AG09319 (cell line): ENCODE results near the gene PRR29.
"Not testable (repeated sequence)": the region's sequence is repeated elsewhere in the genome, so short reads cannot be mapped to it uniquely, and the experiment has no call there.

Source experiments
- DNase-seq: peaks from one replicate; pipeline ENCODE4 v3.0.0-alpha.2; 2010; ENCODE audit warnings: low read depth; ENCODE audit errors: extremely low read depth
- TF ChIP-seq, protein P1 (sequence below): IDR thresholded peaks from 2 replicates; pipeline ENCODE4 v1.5.1; 2011; ENCODE audit warnings: low read depth, mild to moderate bottlenecking, inconsistent platforms, low read length, moderate library complexity

PRR29 gene

DNA sequence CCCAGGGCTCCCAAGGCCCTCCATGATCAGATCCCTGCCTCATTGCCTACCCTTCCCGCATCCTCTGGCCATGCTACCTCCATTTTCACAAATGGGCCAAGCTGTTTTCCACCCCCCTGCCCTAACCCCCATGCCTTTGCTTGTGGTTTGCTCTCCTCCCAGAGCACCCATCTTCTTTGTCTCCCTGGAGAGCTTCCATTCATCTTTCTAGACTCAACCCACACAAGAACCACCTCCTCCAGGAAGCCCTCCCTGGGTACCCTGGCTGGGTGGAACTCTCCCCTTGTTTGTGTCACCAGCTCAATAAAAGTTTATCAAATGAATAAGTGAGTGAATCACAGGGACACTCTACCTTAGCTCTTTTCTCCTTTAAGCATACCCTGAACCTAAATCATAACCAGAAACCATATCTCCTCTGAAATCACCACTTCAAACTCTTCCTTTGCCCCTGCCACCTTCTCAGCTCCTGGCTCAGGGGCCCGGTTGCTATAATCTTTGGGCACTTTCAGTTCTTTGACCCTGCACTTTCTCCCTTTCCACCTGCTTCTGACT lies 22.5 kb upstream of the PRR29 start:
- DNase-seq = no peak
- TF ChIP-seq, protein P1, sequence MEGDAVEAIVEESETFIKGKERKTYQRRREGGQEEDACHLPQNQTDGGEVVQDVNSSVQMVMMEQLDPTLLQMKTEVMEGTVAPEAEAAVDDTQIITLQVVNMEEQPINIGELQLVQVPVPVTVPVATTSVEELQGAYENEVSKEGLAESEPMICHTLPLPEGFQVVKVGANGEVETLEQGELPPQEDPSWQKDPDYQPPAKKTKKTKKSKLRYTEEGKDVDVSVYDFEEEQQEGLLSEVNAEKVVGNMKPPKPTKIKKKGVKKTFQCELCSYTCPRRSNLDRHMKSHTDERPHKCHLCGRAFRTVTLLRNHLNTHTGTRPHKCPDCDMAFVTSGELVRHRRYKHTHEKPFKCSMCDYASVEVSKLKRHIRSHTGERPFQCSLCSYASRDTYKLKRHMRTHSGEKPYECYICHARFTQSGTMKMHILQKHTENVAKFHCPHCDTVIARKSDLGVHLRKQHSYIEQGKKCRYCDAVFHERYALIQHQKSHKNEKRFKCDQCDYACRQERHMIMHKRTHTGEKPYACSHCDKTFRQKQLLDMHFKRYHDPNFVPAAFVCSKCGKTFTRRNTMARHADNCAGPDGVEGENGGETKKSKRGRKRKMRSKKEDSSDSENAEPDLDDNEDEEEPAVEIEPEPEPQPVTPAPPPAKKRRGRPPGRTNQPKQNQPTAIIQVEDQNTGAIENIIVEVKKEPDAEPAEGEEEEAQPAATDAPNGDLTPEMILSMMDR = no peak

DNA sequence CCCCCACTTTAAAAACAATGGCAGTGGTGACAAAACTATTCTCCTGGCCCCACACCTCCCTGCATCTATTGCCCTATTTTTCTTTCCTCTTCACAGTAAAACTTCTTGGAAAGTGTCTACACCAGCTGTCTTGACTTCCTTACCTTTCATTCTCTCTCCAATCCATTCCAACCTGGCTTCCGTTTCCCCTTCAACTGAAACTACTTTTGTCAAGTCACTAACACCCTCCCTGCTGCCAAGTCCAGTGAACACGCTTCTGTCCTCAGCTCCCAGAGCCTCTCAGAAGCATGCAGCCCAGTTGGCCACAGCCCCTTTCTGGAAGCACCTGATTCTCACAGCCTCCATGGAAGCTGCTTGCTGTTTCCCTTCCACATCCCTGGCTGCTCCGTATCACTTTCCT lies 21.4 kb upstream of the PRR29 start:
- DNase-seq = no peak
- TF ChIP-seq, protein P1 = no peak

DNA sequence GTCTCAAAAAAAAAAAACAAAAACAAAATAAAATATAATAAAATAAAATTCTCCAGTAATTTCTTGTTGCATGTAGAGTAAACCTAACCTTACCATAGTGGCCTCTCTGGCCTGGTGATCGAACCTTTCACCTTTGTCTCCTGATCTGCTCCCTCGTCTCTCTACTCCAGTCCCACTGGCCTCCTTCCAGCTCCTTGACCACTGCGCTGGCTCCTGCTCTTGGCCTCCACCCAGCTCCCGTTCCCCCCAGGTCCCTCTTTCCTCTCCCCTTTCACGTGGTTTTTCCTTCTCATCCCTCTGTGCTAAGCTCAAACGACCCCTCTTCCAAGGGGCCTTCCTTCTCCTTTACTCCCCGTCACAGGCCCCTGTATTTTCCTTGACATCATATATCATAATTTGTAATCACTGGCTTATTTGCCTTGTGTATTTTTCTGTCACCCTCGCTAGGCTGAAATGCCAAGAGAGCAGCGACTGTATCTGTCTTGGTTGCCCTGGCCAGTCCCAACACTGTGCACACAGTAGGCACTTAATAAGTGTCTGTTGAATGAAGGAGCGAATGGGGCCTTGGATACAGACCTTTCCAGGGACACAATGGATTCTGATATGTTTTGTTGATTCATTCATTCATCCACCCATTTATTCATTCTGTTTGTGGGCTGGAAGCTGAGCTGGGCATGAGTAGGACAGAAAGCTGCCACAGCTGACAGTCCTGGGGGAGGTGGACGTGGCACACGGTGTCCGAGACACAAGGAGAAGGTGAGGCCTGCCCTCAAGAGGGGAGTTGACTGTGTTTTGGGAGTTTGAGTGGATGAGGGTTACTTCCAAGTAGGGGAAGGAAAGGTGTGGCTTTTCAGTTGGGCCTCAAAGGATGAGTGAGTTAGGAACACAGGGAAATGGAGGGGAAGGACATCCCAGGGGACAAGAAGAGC lies 19.6 kb upstream of the PRR29 start:
- TF ChIP-seq, protein P1 = no peak
- DNase-seq = no peak

DNA sequence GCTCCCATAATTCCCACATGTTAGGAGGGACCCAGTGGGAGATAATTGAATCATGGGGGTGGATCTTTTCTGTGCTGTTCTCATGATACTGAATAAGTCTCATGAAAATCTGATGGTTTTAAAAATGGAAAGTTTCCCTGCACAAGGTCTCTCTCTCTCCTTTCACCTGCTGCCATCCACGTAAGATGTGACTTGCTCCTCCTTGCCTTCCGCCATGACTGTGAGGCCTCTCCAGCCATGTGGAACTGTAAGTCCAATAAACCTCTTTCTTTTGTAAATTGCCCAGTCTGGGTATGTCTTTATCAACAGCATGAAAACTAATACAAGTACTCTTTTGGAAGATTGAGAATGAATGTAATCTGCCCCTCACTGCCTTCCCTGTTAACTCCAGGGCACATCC lies 15.5 kb upstream of the PRR29 start:
- not testable (repeated sequence) for DNase-seq

DNA sequence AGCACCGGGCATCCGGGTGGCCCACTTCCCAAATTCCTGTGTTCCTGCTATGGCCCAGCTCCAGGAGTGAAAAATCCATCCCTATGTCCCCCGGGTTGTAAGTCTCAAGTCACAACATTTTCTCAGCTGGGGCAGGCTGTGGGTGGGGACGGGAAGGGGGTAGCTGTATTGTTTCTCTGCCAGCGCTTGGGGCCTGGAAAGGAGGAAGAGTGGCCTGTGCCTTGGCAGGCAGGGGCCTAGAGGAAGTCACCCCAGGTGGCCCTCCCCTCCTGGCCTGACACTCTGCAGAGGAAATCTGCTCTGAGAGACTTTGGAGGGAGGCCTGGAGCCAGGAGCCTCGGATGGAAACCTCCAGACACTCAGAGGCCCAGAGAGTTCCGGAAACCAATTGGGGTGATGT lies 14.8 kb upstream of the PRR29 start:
- no peak for DNase-seq
- TF ChIP-seq, protein P1 = no peak

DNA sequence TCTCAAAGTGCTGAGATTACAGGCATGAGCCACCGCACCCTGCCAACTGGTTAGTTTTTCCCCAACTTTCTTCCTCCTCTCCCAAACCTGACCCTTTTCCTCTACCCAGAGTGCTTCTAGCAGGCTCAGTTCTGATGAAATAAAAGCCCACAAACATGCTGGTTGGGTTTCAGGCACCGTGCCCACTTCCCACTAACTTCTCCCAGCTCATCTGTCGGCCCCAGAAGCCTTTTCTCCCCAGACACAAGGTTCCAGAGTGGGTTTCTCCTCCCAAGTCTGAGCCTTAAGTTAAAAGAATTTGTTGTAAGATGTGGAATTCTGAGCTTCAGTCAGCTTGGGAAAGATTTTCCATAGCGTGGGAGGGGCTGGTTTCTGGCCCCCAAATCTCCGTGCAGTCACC lies 13.9 kb upstream of the PRR29 start:
- TF ChIP-seq, protein P1 = no peak

DNA sequence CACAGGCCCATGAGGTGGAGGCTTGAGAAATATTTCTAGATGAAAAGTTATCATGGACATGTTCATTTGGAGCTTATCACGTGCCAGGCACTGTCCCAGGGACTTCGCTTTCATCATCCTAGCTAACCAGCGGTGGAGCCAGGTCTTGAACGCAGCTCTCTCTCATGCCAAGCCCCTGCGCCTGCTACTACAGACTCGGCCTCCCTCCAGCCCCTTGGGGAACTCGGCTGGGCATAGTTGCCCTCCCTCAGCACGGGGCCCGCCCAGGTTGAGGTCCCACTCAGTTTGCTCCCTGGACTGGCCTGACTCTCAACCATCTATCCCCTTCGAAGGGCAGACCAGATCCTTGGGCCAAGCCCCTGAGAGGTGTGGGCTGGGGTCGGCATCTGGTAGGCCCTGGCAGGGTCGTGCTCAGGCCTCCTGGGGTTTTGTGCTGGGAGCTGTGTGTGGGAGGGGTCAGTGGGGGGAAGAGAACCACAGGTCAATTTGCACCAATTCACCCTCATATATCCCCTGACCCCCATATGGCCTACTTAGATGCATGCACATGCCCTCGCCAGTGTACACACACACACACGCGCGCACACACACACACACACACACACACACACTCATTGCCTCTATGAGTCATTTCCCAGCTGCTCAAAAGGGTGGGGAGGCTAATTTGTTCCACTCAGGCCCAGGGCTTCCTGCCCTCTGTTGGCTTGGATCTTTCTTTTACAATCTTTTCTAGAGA lies 13.3 kb upstream of the PRR29 start:
- TF ChIP-seq, protein P1 = no peak; the same call in none of the 2 replicates
- DNase-seq = peak; percentile 85

More for the DNA sequence above, 13.9 kb upstream of the PRR29 start:
- peak; percentile 41 for DNase-seq
